Lower leg skin (tissue), 3 donors: ENCODE measurements around the gene DCANP1.

Experiments
- CTCF ChIP-seq, 3 donors: fragments of 450-650 bp; IDR thresholded peaks; one replicate each; pipeline ENCODE4 v1.5.1; 2016; ENCODE audit warnings: antibody characterized with exemption in 3 of 3, mild to moderate bottlenecking in 3 of 3, moderate library complexity in 2 of 3
- POLR2A ChIP-seq, 2 donors: fragments of 450-650 bp; IDR thresholded peaks; one replicate each; pipeline ENCODE4 v1.6.1; 2016 to 2017; ENCODE audit warnings: antibody characterized with exemption in 2 of 2, mild to moderate bottlenecking in 1 of 2, moderate library complexity in 1 of 2

DNA sequence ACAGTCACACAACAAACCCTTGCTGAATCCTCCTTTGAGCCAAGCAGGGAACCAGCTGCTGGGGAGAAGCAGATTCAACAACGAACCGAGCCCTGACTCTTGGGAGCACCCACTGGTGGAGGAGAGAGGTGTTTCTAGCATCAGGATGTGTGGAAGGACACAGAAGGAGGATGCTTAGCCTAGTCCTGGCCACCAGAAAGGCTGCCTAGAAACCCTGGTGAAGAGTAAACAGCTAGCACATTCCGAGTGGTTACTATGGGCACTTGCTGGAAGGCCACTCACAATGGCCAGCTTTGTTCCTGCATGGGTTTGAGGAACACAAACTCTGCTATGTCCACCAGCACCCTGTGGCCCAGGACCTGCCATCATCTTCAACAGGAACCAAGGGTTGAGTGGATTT lies 3.2 kb upstream of the DCANP1 start:
- TF ChIP-seq CTCF (IDR thresholded peaks at IDR 0.05) (no peak), POLR2A (IDR thresholded peaks at IDR 0.05) (no peak)
